Testis (tissue), 2 donors: ENCODE results near the gene TBC1D9.

Source experiments
- POLR2A ChIP-seq: fragments of 450-650 bp; IDR thresholded peaks from one replicate; pipeline ENCODE4 v1.6.1; 2017; ENCODE audit warnings: antibody characterized with exemption, mild to moderate bottlenecking, moderate library complexity
- TF ChIP-seq, protein P1 (sequence below), 3 experiments: fragments of 450-650 bp in 2 of 3; fragments of 200-600 bp in 1 of 3; sonication (generic) in 1 of 3; IDR thresholded peaks; one replicate each; pipeline ENCODE4 v1.5.1; 2016 to 2019; ENCODE audit warnings: antibody characterized with exemption in 3 of 3, mild to moderate bottlenecking in 2 of 3, moderate library complexity in 1 of 3

DNA sequence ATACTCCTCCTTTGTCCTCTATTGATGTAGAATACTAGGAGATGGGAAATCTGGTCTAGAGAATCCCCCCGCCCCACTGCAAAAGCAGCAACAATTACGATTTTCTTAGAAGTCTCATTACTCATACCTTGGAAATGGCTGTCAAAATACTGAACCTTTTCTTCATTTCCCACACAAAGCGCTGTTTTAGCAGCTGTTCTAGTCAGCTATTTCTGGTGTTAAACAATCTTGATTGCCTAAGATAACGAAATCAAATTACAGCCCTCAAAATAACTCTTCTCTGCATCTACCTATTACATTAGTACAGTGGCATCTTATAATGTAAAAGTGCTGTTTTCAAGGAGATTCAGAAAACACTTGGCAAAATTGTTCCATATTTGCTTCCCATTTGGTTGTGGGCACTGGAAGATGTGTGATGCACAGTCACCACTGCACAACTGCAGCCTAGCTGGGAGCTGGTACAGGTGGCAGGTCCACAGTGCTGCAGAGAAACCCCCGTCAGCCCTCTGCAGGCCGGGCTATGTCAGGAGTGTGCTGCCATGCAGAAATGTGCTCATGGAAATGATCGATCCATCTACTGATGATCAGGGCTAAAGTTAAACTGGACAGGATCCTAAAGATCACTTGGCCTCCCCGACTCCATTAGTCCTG lies 50.4 kb downstream of the TBC1D9 start:
- TF ChIP-seq, protein P1, sequence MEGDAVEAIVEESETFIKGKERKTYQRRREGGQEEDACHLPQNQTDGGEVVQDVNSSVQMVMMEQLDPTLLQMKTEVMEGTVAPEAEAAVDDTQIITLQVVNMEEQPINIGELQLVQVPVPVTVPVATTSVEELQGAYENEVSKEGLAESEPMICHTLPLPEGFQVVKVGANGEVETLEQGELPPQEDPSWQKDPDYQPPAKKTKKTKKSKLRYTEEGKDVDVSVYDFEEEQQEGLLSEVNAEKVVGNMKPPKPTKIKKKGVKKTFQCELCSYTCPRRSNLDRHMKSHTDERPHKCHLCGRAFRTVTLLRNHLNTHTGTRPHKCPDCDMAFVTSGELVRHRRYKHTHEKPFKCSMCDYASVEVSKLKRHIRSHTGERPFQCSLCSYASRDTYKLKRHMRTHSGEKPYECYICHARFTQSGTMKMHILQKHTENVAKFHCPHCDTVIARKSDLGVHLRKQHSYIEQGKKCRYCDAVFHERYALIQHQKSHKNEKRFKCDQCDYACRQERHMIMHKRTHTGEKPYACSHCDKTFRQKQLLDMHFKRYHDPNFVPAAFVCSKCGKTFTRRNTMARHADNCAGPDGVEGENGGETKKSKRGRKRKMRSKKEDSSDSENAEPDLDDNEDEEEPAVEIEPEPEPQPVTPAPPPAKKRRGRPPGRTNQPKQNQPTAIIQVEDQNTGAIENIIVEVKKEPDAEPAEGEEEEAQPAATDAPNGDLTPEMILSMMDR (IDR thresholded peaks at IDR 0.05) = no peak
- TF ChIP-seq POLR2A = no peak
